Measurements from ENCODE around the gene ADGRV1. TPM values are rescaled to one million over a fixed set of nuclear protein-coding genes. Genes with fewer than 3 reads are reported as not detected.

Gene ADGRV1
- total and polyA plus RNA-seq, 9 of the 15 experiments (the other 6 are each of a cell fraction or from before 2014, with no cell fraction given) = 21.7 to 156 (median 58.2) TPM

DNA sequence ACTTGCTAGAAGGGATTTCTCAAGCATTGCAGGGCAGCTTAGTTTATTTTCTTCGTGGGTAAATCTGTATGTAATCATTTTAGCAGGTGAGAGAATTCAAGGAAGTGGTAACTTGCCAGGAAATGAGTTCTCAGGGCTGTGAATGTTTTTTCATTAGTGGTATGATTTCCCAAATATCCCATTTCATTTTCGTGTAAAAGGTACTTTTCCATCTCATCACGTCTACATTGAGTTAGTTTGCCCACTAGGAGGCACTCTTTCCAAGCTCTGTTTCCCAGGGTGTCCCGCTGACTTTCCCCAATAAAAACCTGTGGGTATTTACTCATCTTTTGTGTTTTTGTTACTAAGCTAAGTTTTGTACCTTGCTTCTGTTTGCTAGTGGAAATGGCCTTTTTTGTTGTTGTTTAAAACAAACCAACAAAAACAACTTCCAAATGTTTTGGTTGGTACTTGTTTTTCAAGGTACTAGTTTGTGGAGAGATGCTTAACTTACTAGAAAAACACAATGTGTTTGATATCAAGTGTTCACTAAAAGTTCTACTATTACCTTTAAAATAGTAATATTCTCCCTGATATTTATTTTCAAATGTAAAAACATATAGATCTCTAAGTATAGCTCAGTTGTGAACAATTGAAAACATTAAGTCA lies 373.6 kb downstream of the ADGRV1 start (continued):
- no peak for TF ChIP-seq MAFF (IDR thresholded peaks at IDR 0.05; ENCODE audit: low read length)
- TF ChIP-seq RAD21 (CRISPR knock-in tag; conservative IDR thresholded peaks at IDR 0.05 in 1 of 2, IDR thresholded peaks at IDR 0.05 in 1 of 2) = peak; percentile 74 to 78
- TF ChIP-seq ARID2 (IDR thresholded peaks at IDR 0.05) = peak; percentile 35; the same call in 1 of the 2 replicates
- no peak for TF ChIP-seq GTF2F1 (IDR thresholded peaks at IDR 0.05; ENCODE audit: low read depth, low read length)
- no peak for TF ChIP-seq TRIM28 (IDR thresholded peaks at IDR 0.05)
- TF ChIP-seq RBM14 (IDR thresholded peaks at IDR 0.05; ENCODE audit: borderline replicate concordance, insufficient read depth, low read depth, low read length) = no peak
- TF ChIP-seq CTCF (IDR thresholded peaks at IDR 0.05 in 2 of 3, conservative IDR thresholded peaks at IDR 0.05 in 1 of 3; ENCODE audit: insufficient read depth in 2 of 3, low read depth in 1 of 3, low read length in 3 of 3) = peak; percentile 60 to 82 (median 81); a peak in 5 of 6 replicates
- peak; percentile 47 for TF ChIP-seq SMC3 (conservative IDR thresholded peaks at IDR 0.05; ENCODE audit: insufficient read depth, low read depth, low read length)
- no peak for TF ChIP-seq ZNF431 (CRISPR knock-in tag; IDR thresholded peaks at IDR 0.05)
- TF ChIP-seq HNRNPK (IDR thresholded peaks at IDR 0.05; ENCODE audit: low read depth, low read length, poor library complexity, severe bottlenecking) = no peak
- 0 out of 2 replicates have a peak, but pooled peaks have one; percentile 23 for TF ChIP-seq KLF16 (IDR thresholded peaks at IDR 0.05)
- no peak for TF ChIP-seq CCNT2 (IDR thresholded peaks at IDR 0.05; ENCODE audit: borderline replicate concordance, extremely low read depth, insufficient read length, low read depth, low read length)

Measured in K562 (cell line).